Activated CD8-positive, alpha-beta T cell treated with anti-CD3 and anti-CD28 coated beads for 36 hours (primary cell): ENCODE data around the gene PREX1. TPM values are rescaled to one million over a fixed set of nuclear protein-coding genes. Genes with fewer than 3 reads are reported as not detected.
A peak's percentile ranks its signal among the peaks of the same experiment; 100 is the strongest.

ENCODE experiments used
- ATAC-seq: fragments of 200-7000 bp; cut with Tn5 transposase; one replicate; pipeline ENCODE4 v1.10.0; 2021; ENCODE audit warnings: mild to moderate bottlenecking, moderate library complexity
- CTCF ChIA-PET: fragments of 350-600 bp; sonication (Branson Sonifier 250); formaldehyde crosslinking; loops from one replicate; lab custom pipeline; 2021; ENCODE audit warnings: antibody characterized with exemption; lab: Charles Lee
- POLR2A ChIA-PET: fragments of 350-600 bp; sonication (Branson Sonifier 250); formaldehyde crosslinking; loops from one replicate; lab custom pipeline; 2021; ENCODE audit warnings: antibody characterized with exemption; lab: Charles Lee
- DNase-seq: peaks from one replicate; pipeline ENCODE4 v3.0.0-alpha.2; 2020
- H3K27ac Mint-ChIP-seq: one replicate; pipeline ENCODE4 v1.8.0; 2021; ENCODE audit warnings: mild to moderate bottlenecking, mixed read lengths
- H3K27me3 Mint-ChIP-seq: one replicate; pipeline ENCODE4 v1.8.0; 2021; ENCODE audit warnings: mixed read lengths
- H3K36me3 Mint-ChIP-seq: one replicate; pipeline ENCODE4 v1.8.0; 2021; ENCODE audit warnings: low read depth, mixed read lengths
- H3K4me1 Mint-ChIP-seq: one replicate; pipeline ENCODE4 v1.8.0; 2021; ENCODE audit warnings: low read depth, mixed read lengths
- H3K4me3 Mint-ChIP-seq: one replicate; pipeline ENCODE4 v1.8.0; 2021; ENCODE audit warnings: mild to moderate bottlenecking, moderate library complexity, mixed read lengths
- H3K9me3 Mint-ChIP-seq: one replicate; pipeline ENCODE4 v1.8.0; 2021; ENCODE audit warnings: mixed read lengths
- CTCF ChIP-seq: fragments of 200-600 bp; IDR thresholded peaks from one replicate; pipeline ENCODE4 v1.8.0; 2022; ENCODE audit warnings: antibody characterized with exemption, mild to moderate bottlenecking
- intact Hi-C: fragments of 100-400 bp; cut with micrococcal nuclease; formaldehyde crosslinking; loops from one replicate; pipeline ENCODE4 v1.10.0; 2022
- total RNA-seq, 2 experiments: library from RNA; stranded (reverse); gene quantifications; one replicate each; pipeline ENCODE4 v1.2.3, GENCODE V29; 2021

PREX1 gene
- total RNA-seq, 2 experiments from 2014 or later = 79.7 to 80.5 TPM

DNA sequence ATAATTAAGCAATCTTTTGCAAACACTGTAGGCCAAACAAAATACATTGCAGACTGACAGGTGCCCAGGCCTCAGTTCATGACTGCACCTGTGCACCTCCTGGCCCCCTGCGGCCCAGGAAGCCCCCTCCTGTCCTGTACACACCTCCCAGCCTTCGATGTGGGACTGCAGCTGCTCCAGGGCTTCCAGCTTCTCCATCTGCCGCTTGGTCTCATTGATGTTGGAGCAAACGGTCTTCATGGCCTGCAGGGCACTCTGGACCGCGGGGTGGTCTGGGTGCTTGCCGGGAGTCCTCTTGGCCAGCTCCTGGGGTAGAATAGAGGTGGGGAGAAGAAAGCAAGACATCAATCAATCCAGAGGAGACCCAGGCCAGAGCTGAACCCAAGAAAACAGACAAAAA lies 119.7 kb downstream of the PREX1 start:
- DNase-seq (no peak), ATAC-seq (no peak)
- no peaks in the 10 kb centered on the region for H3K9me3 Mint-ChIP-seq
- peaks cover 48% of the 10 kb centered on the region for H3K4me1 Mint-ChIP-seq
- no peaks in the 10 kb centered on the region for H3K27me3 Mint-ChIP-seq
- peaks cover 46% of the 10 kb centered on the region for H3K36me3 Mint-ChIP-seq
- CTCF ChIA-PET = interaction anchor here (1.2 to 3.5 kb wide), 2 partner anchors 12 to 30 kb away, joined by 3 to 12 read pairs; no protein-coding TSS in a partner anchor
- H3K4me3 Mint-ChIP-seq = no peak overlapping the region
- H3K27ac Mint-ChIP-seq = peak overlapping the region; percentile 18
- intact Hi-C loops = no loop called here
- POLR2A ChIA-PET = no interaction called here
- TF ChIP-seq CTCF = no peak

DNA sequence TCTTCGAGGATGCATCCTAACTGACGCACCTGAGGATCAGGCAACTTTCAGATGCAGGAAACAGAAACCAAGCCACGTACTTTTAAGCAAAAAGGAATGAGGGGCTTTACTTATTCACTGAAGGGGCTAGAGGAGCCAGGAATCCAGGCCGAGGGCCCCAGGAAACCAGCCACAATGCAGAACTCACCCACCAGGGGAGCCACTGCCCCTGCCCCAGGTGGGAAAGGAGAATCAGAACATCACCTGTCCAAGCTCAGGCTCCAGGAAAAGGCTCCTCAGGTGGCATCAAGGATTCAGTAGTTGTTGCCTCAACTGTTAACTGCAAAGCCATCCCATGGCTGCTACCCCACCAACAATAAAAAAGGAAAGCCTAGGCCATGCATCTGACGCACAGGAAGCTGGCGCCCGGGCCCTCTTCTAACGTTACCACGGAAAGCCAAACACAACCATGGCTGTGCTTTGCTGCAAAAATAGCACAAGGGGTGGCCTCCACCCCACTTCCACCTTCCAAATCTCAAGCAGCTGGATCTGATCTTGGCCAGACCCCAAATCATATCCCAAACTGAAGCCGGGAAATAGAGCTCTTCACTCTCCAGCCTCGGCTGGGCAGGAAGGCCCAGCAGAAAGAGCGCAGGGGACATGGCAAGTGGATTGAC lies 121.0 kb downstream of the PREX1 start:
- Mint-ChIP-seq H3K4me3 (no peak overlapping the region), H3K4me1 (peaks cover 39% of the 10 kb centered on the region), H3K9me3 (no peaks in the 10 kb centered on the region), H3K36me3 (peaks cover 47% of the 10 kb centered on the region), H3K27ac (peak overlapping the region; percentile 62), H3K27me3 (no peaks in the 10 kb centered on the region)
- no peak for TF ChIP-seq CTCF
- POLR2A ChIA-PET = interaction anchor here (0.7 to 2.9 kb wide), 3 partner anchors 9 to 35 kb away, joined by 3 to 16 read pairs (median 4); no protein-coding TSS in a partner anchor
- intact Hi-C loops = no loop called here
- ATAC-seq = peak; percentile 46
- CTCF ChIA-PET = interaction anchor here (0.8 to 3.5 kb wide), 8 partner anchors 9 to 199 kb away, joined by 3 to 12 read pairs (median 4); no protein-coding TSS in a partner anchor
- peak; percentile 47 for DNase-seq

DNA sequence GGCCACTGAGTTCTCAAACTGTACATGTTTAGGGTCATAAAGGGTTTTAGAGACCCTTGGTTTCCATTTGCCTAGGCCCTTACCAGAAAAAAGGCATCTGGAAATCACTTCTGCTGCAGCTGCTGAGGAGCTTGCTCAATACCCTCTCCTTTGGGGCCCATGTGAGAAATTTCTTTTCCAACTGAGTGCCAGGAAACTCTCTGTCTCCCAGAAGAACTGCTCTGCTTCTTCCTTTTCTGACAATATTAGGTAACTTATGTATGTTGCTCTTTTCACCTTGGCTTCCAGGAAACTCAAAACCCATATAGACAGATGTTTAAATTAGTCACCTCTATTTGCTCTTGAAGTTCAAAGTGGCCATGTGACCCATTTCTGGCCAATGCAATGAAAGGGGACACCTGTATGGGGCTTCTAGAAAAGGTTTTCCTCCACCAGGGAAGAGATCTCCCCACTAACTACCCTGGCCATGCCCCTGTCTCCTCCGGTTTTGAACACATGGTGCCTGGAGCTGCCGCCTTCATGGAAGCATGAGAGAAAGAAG lies 121.6 kb downstream of the PREX1 start:
- H3K4me1 Mint-ChIP-seq = peaks cover 43% of the 10 kb centered on the region

GRCh38 chr20:48705240-48706115 lies 122.3 kb downstream of the PREX1 start:
- no peak for TF ChIP-seq CTCF
- DNase-seq (no peak), ATAC-seq (no peak)
- Mint-ChIP-seq H3K27ac (peak overlapping the region; percentile 59), H3K9me3 (no peaks in the 10 kb centered on the region), H3K27me3 (no peaks in the 10 kb centered on the region), H3K36me3 (peaks cover 49% of the 10 kb centered on the region), H3K4me3 (no peak overlapping the region), H3K4me1 (peaks cover 46% of the 10 kb centered on the region)
- CTCF ChIA-PET = interaction anchor here (0.6 to 2.8 kb wide), 4 partner anchors 10 to 84 kb away, joined by 3 to 10 read pairs (median 6); no protein-coding TSS in a partner anchor
- POLR2A ChIA-PET = interaction anchor here (2.9 kb wide), 1 partner anchor 10 kb away, joined by 16 read pairs; no protein-coding TSS in a partner anchor
- intact Hi-C loops = no loop called here

More for the DNA sequence above, 121.6 kb downstream of the PREX1 start:
- Mint-ChIP-seq H3K27ac (peak overlapping the region; percentile 62), H3K9me3 (no peaks in the 10 kb centered on the region), H3K36me3 (peaks cover 49% of the 10 kb centered on the region), H3K4me3 (no peak overlapping the region), H3K27me3 (no peaks in the 10 kb centered on the region)
- no peak for DNase-seq
- ChIA-PET CTCF (interaction anchor here (0.6 to 3.5 kb wide), 7 partner anchors 10 to 85 kb away, joined by 3 to 12 read pairs (median 7); no protein-coding TSS in a partner anchor), POLR2A (interaction anchor here (1.0 to 2.9 kb wide), 2 partner anchors 9 to 16 kb away, joined by 4 to 16 read pairs; no protein-coding TSS in a partner anchor)
- intact Hi-C loops = no loop called here
- no peak for TF ChIP-seq CTCF
- peak; percentile 59 for ATAC-seq
